HG03097 (cell line): ENCODE measurements around the gene MYH2.
"Not testable (repeated sequence)": the region's sequence is repeated elsewhere in the genome, so short reads cannot be mapped to it uniquely, and the experiment has no call there.

Experiments used
- ATAC-seq: cut with Tn5 transposase; IDR thresholded peaks from one replicate; pipeline ENCODE4 v1.9.1; 2021; ENCODE audit not compliant: unreplicated experiment, low FRiP score

MYH2 gene

DNA sequence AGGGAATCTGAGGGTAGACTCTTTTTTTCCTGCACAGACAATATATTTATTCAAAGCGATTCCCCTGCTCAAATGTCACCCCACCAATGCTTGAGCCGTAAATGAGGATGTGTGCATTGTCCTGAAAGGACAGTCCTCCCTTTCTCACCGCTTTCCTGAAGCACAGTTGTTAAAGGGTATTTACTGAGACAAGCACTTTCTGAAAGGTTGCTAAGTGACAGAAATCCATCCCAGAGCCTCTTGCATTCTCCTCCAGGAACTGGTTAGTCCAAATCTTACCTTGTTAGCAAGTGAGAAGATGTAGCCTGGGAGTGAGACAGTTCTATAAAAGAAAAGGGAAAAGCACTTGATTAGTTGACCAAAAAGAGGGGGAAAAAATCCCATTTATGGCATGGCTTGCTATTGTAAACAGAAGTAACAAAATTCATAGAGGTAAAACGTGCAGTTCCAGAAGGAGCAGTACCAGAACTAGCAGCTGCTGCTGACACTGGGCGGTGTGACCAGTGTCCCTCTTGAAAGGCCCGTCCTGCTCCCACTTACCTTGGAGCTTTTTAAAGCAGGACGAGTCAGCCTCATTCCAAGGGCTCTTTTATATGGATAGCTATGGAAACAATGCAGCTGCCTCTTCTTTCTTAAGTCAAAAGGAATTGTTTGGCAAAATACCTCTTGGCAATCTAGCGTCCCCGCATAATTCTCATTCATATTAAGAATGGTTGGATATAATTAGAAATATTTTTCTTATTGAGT lies at the start of gene MYH2:
MYH2 (minus strand) TSS at position 563 of the 747 bp plus-strand sequence. CDS start 1,738 bp downstream, outside the sequence.
- no peak for ATAC-seq

DNA sequence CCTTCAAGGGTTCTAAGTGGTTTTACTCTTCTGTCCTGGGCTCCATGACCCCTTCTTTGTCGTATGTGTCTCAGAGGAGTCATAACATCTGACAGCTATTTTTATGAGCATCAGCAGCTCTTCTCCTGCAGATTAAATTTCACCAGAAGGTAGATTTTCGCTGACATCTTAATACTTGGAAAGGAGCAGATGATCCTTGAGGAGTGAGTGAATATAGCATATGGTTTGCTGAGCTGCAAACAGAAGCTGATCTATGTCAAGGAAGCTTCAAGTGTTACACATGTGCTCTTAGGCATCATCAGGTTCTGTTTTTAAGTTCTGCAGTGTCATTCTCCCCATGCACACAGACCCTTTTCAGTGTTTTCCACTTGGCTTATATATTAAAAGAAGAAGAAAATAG lies 49.2 kb upstream of the MYH2 start:
- no peak for ATAC-seq

DNA sequence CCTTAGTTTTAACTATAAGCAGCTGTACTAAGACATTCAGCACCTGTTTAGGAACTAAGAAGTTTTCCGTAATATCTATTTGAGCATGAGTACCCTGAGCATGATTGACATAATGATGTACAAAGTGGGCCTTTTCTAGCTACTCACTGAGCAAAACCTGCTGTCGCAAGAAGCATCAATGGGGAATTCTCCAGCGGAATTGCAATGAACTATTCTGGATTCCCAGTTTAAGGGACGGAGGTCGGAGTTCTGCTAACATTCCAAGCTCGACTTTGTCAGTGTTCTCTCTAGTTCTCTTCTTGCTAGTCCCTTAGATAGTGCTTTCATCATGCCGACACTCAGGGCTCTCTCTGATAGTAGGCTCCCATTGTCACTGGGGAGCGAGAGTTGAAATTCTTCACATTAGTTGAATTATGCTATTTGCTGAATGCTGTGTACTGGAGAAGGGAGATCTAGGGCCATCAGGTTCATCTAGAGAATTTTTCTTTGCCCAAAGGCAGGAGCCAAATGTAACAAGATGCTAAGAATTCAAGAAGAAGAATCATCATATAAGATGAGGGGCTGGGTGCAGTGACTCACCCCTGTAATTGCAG lies 40.2 kb upstream of the MYH2 start:
- ATAC-seq: no peak

DNA sequence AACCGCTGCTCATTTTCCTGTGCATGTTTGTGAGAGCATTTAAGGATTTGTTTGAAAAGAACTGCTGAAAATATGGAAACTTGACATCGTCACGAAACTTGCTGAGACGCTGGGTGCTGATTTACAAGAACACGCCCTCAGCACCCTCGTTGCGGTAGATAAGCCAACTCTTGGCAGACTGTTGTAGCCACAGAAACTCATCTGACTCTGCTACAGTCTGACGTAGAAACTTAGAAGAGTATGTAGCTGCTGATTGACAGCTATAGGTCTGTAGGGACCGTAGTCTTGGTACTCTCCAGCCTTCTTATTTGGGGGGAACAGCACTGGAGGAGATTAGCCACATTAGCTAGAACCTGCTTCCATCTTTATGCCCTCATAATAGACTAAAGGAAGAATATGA lies 36.1 kb upstream of the MYH2 start:
- ATAC-seq: no peak

DNA sequence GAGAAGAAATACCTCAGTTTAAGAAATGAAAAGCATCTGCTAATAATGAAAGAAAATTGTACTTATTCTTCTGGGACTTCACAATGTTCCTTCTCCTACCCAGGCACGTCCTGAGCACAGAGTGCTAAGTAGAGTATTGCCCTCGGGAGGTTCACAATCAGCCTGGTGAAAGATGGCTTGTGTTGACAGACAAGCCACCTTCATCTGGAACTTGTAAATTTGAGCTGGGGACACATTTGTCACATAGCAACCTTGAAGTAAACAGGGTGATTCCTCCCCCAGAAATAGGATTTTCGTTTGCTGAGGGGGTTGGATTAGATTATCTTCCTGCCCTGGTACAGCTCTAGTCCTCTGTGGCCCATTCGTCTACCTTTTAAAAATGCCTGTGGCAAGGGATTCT lies 34.4 kb upstream of the MYH2 start:
- ATAC-seq: no peak

DNA sequence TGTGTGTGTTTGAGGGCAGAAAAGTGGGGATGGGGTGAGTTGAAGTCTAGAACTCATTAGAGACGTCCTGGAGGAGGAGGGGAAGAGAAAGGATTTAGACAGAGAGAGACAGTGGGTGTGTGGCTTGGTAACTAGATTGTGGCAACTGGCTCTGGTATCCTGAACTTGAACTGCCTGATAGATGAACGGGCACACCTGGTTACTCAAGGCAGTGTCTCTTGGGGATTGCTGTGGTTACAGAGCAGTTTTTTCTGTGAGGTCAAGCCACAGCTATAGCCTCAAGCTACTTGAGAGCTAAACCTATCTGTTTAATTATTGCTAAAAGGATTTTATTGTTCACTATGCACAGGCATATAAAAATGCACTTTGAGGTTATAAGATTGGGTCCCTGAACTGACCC lies 29.8 kb upstream of the MYH2 start:
- ATAC-seq: no peak

DNA sequence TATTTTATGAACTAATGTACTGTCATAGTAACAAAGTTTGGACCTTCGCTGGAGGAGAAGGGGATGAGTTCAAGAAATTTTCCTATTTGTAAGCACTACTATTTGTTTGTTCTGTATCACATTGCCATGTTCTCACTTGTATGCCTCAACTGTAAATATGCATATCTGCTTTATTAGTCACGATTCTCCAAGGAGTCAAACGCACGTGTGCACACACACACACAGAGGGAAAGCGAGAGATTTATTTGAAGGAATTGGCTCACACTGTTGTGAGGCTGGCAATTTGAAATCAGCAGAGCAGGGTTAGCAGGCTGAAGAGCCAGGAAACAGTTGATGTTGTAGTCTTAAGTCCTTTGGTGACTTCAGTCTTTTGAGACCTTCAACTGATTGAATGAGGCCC lies 24.9 kb upstream of the MYH2 start:
- no peak for ATAC-seq

DNA sequence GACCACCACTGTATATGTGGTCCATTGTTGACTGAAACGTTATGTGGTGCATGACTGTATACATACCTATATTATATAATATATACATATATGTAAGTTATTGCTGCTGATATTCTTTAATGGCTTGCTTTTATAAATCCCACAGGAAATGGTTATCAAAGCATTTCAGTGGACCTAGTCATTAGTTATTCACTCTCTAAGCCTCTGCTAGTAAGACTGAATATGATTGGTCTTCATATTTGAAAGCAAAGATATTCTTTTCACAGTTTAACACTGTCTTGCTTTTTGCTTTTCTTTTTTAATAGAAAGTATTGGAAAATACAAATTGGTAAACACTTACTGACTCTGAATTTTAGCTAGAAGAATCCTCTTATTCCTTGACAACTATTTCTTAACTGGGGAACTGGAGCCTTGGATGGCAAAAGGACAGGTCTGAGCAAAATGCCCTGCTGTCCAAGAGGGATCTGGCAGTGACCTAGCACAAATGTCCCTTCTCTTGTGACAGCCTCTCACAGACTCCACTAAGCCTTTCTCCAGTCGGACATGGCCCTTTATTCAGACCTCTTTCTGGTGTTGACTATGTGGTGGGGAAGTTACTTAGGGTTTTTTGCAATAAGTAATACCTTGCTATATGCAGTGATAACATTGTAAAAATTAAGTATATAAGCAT lies 14.7 kb upstream of the MYH2 start:
- ATAC-seq: no peak

DNA sequence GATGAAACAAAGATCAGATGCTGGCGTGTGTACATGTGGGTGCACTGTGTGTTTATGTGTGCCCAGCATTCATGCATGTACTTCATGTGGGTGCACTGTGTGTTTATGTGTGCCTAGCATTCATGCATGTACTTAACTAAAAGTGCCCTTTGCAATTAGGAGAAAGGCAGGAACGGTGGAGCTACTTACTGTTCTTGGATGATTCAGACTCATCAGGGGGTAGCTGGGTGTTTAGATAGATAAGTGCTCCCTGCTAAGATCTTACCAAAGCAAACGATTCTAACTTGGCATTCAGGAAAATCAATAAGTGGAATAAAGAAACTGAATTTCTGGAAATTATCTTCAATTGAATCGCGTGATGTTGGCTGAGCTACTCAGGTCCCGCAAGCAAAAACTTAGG lies 8.6 kb upstream of the MYH2 start:
- ATAC-seq: no peak

DNA sequence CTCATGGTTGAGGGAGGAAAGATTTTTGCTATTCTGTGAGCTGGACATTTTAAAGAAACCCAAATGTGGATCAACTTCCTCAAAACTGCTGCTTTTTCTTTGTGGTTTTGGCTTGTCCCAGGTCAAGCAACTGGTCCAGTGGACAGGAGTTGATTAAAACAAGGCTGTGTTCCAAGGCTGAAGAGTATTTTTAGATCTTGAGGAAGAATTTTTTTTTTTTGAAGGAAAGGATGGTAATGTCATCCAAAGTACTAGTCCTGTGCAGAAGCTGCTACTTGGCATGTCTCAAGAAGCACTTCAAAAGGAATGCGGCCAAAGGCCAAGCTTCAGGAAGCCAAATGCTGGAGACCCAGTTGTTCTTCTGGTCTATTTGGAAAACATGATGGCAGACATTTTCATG lies 8.0 kb upstream of the MYH2 start:
- ATAC-seq: no peak

DNA sequence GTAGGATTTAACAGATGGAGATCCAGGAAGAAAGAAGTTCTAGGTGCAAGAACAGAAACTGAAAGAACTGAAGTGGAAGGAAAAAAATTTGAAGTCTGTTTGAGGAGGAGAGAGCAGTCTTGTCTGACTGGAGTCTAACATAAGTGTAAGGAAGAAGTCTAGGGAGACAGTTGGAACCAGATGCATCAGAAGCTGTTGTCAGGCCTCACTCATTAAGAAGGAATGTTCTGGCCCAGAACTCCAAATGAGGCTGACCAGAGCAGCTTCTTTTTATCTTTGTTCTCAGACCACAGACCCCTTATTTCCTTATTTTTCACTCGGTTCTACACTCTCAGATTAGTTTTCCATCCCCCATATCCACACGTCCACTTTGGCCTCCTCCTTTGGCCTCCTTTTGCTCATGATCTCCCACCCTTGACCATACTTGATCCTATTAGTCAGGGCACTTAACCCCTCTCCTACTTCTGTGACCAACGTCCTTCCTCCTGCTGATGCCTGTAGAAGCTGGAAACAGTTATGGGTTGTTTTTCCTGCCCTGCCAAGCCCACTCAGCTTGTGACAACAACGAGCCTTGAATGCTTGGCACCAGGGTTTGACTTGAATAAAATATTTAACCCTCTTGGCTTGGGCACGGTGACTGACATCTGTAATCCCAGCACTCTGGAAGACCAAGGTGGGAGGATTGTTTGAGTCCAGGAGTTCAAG lies 7.0 kb upstream of the MYH2 start:
- no peak for ATAC-seq

DNA sequence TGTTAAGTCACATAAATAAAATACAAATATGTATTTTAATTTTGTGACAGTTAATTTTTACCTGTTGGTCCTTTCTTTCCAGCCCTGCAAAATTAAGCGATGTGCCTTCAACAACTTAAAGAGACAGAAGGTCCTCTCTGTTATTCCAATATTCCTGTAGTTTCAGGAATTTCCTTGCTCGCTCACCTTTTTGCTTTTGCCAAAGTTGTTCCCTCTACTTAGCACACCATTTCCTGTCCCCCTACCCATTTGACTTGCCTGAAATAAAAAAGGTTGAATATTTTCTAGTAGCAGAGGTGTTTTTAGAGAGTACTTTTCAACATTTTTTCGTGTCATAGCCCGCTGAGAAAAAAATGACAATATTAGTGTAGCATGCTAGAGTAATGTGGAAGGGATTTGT lies 556 bp upstream of the MYH2 start:
- ATAC-seq: no peak

DNA sequence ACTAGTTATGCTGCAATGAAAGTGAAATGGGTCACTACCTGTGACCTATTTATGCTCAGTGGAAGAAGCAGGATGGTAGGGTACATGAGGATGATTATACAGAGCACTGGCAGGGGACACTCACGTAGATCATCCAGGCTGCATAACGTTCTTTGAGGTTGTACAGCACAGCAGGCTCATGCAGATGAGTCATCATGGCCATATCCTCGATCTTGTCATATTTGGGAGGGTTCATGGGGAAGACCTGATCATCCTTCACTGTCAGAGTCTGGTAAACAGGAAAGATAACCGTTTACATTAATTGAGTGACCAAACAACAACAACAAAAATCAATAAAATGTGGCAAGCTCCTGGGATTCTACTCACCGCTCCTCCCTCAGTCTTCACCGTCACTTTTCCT lies 2.1 kb downstream of the MYH2 start:
- no peak for ATAC-seq

DNA sequence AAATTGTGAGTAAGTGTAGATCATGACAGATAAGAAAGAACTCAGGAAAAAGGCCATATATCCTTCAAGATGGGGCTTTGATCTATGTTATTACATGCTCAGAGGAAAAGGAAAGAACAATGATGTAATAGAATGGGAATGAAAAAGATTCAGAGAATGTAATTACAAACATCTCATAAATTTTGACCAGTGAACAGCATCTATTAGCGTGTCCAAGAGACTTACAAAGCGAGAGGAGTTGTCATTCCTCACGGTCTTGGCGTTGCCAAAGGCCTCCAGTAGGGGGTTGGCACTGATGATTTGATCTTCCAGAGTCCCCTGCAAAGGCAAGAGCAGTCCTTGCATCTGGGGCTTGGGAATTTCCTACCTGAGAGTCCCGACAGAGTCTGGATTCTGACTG lies 6.0 kb downstream of the MYH2 start:
- ATAC-seq: not testable (repeated sequence)

DNA sequence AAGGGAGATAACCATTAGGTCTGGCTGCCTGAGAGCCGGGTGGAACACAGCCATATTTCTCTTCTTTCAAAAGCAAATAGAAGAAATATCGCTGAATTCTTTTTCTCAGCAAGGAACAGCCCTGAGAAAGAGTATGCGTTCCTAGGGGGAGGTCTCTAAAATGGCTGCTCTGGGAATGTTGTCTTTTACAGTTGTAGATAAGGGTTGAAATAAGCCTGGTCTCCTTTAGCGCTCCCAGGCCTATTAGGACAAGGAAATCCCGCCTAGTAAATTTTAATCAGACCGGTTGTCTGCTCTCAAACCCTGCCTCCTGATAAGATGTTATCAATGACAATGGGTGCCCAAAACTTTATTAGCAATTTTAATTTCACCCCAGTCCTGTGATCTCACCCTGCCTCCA lies 8.3 kb downstream of the MYH2 start:
- ATAC-seq: not testable (repeated sequence)

DNA sequence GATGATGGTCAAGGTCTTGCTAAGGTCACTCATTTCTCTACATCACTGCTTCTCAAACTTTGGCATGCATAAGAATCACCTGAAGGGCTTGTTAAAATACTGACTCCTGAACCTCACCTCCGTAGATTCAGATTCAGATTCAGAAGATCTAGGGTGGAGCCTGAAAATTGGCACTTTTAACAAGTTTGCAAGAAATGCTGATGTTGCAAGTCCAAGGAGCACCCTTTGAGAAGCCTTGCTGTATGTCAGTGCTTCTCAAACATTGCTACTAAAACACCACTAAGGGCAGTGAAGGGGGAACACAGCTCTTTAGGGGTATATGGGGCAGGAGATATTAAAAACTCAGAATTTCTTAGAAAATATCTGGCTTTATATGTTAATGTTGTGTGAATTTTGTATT lies 17.4 kb downstream of the MYH2 start:
- ATAC-seq: no peak

DNA sequence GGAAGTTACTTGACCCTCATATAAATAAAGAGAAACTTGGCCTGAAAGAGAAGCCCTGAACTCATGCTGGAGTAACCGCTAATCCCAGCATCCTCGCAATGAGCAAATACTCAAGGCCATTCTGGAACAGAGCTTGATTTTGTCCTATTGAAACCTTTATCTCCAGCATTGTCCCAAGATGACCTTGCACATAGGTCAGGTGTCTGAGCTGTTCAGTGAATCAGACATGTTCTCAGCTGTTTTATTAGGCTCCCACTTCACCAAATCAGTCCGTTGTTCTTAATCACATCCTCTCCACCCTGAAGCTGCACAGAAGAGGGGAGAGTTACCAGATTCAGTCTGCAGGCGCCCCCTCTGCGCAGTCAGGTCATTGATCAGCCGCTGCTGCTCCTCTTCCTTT lies 22.0 kb downstream of the MYH2 start:
- ATAC-seq: no peak

DNA sequence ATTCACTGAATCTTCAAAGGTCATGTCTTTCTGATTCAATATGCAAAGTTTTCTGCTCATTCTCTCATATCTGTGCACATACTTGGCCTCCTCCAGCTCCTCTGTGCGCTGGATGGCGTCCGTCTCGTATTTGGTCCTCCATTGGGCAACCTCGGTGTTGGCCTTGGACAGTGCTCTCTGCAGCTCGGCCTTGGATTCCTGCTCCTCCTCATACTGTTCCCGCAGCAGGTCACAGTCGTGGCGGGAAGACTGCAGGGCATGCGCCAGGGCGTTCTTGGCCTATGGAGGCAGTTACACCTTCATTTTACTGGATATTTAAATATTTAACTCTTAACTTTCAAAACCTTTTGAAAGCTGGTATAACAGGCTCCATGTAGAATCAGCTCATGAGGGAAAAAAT lies 22.9 kb downstream of the MYH2 start:
- no peak for ATAC-seq

DNA sequence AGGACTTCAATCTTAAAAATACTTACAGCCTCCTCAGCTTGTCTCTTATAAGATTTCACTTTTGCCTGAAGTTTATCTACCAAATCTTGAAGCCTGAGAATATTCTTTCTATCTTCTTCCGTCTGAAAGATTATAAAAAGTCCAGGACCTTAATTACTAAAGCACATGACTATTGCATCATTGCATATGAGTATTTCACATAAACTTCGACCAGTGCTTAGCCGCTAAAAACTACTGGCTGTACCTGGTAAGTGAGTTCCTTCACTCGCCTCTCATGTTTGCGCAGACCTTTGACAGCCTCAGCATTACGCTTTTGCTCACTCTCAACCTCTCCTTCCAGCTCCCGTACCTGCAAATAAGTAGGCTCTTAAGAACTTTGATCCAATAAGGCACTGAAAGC lies 26.4 kb downstream of the MYH2 start:
- ATAC-seq: no peak

DNA sequence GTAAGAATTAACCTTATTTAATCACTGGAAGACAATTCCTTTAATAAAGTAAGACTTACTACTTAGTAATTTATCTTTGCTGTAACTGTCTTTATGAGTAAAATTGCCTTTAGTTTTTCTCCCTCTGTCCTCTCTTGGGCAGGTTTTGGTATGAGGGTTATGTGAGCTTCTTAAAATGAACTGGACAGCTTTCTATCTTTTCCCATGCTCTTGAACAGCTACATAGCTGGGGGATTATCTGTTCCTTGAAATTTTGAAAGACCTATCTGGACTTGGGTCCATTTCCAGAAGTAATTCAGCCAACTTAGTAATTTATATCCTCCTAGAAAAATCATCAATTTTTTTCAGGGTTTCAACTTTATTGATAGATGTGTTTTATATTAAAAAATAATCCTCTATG lies 27.5 kb downstream of the MYH2 start:
- no peak for ATAC-seq

DNA sequence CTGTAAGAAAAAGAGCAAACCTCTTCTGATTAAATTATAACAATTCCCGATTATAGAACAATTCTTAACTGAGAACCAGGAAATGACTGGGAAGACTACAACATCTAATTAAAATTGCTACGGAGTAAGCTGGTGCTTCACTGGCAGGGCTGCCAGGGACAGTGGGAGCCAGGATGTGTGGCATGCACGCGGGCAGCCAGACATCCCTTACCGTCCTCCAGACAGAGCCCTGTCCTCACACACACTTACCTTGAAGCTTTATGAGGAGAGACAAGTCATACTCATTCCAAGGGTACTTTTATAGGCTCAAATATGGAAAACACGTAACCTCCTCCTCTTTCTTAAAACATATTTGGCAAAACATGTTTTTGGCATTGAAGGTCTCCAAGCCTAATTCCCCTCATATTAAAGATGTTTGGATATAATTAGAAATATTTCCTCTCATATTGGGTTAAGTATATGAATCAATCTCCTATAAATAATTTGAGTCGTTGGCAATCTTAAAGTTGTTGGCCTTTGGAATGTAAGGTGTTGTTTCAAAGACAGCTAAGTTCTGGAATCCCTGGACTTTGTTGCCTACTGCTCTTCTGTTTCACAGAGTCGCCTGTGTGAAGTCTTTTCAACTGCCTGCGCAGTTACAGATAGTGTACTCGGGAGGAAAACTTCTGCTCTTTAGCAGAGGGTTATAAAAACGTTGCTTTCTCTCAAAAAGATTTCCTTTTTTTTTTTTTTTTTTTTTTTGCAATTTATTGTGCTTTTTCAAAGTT lies 31.0 kb downstream of the MYH2 start, which contains the start of gene MYH1:
MYH1 (minus strand) TSS at position 272 of the 767 bp plus-strand sequence. CDS start 1,900 bp downstream, outside the sequence.
- no peak for ATAC-seq
